HL-60 (cell line): ENCODE results near the gene AGAP3.

Experiments used
- GABPA ChIP-seq: IDR thresholded peaks from 2 replicates; pipeline ENCODE4 v1.6.1; 2012; ENCODE audit warnings: low read depth
- POLR2AphosphoS5 ChIP-seq: IDR thresholded peaks from 2 replicates; pipeline ENCODE4 v1.6.1; 2012; ENCODE audit warnings: low read depth
- SPI1 ChIP-seq: IDR thresholded peaks from 2 replicates; pipeline ENCODE4 v1.6.1; 2012; ENCODE audit warnings: low read depth, mild to moderate bottlenecking, borderline replicate concordance
- TF ChIP-seq, protein P1 (sequence below): IDR thresholded peaks from one replicate; pipeline ENCODE4 v1.5.1; 2011; ENCODE audit warnings: low read length, control low read depth, inconsistent platforms; ENCODE audit not compliant: insufficient read depth
- TF ChIP-seq, protein P2 (sequence below): IDR thresholded peaks from 2 replicates; pipeline ENCODE4 v1.6.1; 2012; ENCODE audit warnings: low read depth; ENCODE audit not compliant: insufficient replicate concordance

DNA sequence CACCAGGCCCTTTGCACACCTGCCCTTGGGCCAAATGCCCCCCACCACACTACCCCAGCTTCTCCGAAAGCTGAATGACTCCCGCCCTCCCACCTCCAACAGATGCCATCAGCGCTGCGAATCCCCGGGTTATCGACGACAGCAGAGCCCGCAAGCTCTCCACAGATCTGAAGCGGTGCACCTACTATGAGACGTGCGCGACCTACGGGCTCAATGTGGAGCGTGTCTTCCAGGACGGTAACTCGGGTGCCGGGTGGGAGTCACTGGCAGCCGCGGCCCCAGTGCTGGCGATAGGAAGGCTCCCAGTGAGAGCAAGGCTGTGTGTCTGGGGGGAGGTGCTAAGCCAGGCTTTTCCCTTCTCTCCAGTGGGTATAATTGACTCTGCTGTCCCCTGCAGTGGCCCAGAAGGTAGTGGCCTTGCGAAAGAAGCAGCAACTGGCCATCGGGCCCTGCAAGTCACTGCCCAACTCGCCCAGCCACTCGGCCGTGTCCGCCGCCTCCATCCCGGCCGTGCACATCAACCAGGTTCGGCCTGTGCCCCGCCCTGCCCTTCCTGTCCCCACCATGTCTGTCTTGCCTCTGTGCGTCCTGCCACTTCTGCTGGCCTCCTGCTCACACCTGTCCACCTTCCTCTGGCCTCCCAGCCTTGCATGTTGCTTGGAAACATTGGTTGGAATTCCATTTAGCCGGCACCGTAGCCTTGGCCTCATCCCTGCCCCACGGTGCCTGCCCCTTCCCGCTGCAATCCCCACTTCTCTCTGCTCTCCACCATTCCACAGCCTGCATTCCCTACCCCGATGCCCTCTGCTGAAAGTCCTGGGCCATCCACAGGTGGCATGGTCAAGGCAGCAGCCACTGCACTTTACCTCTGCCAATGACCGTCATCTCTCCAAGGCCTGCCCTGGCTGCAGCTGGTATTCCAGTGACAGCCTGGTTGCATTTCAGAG lies 32.1 kb downstream of the AGAP3 start:
- TF ChIP-seq, protein P1, sequence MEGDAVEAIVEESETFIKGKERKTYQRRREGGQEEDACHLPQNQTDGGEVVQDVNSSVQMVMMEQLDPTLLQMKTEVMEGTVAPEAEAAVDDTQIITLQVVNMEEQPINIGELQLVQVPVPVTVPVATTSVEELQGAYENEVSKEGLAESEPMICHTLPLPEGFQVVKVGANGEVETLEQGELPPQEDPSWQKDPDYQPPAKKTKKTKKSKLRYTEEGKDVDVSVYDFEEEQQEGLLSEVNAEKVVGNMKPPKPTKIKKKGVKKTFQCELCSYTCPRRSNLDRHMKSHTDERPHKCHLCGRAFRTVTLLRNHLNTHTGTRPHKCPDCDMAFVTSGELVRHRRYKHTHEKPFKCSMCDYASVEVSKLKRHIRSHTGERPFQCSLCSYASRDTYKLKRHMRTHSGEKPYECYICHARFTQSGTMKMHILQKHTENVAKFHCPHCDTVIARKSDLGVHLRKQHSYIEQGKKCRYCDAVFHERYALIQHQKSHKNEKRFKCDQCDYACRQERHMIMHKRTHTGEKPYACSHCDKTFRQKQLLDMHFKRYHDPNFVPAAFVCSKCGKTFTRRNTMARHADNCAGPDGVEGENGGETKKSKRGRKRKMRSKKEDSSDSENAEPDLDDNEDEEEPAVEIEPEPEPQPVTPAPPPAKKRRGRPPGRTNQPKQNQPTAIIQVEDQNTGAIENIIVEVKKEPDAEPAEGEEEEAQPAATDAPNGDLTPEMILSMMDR, result no peak
- no peak for TF ChIP-seq POLR2AphosphoS5
- TF ChIP-seq GABPA, result no peak
- TF ChIP-seq, protein P2, sequence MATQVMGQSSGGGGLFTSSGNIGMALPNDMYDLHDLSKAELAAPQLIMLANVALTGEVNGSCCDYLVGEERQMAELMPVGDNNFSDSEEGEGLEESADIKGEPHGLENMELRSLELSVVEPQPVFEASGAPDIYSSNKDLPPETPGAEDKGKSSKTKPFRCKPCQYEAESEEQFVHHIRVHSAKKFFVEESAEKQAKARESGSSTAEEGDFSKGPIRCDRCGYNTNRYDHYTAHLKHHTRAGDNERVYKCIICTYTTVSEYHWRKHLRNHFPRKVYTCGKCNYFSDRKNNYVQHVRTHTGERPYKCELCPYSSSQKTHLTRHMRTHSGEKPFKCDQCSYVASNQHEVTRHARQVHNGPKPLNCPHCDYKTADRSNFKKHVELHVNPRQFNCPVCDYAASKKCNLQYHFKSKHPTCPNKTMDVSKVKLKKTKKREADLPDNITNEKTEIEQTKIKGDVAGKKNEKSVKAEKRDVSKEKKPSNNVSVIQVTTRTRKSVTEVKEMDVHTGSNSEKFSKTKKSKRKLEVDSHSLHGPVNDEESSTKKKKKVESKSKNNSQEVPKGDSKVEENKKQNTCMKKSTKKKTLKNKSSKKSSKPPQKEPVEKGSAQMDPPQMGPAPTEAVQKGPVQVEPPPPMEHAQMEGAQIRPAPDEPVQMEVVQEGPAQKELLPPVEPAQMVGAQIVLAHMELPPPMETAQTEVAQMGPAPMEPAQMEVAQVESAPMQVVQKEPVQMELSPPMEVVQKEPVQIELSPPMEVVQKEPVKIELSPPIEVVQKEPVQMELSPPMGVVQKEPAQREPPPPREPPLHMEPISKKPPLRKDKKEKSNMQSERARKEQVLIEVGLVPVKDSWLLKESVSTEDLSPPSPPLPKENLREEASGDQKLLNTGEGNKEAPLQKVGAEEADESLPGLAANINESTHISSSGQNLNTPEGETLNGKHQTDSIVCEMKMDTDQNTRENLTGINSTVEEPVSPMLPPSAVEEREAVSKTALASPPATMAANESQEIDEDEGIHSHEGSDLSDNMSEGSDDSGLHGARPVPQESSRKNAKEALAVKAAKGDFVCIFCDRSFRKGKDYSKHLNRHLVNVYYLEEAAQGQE, result no peak
- no peak for TF ChIP-seq SPI1
